ENCODE results near the gene NMUR1. TPM values are rescaled to one million over a fixed set of nuclear protein-coding genes. Genes with fewer than 3 reads are reported as not detected.

Gene NMUR1
- total RNA-seq, 1 experiment from 2014 or later = not detected

GRCh38 chr2:231488331-231488730, 41.9 kb downstream of the NMUR1 start:
- DNase-seq (ENCODE audit: low read depth) = no peak

DNA sequence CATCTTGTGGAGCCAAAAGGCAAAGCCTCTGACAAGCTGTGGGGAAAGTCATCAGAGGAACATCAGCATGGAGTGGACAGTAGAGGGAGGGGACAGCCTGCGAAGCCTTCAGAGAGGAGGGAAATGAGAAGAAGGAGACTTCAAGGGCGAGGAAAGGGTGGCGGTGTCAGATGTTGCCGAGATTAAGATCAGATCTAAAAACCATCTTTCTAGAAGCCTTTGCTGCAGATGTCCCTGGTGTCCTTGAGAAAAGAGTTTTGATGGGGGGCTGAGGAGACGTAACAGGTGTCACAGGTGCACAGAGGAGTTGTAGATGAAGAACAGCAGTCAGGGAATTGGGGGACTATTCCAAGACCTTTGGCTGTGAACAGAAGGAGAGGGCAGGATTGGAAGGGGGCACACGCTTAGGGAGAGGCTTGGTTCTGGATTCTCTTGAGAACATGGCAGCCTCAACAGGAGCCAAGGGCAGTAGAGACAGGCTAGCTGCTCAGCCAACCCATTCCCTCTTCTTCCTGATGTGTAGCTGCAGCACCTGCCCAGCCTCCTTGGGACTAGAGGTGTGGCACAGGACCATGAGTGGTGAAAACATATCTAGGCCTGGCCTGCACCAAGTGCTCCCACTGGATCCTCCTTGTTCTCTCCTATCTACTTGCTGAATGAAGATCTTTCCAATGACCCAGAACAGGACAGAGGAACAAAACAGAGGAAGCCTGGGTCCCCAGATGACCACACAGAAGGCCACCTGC, 43.2 kb downstream of the NMUR1 start:
- DNase-seq (ENCODE audit: low read depth) = no peak

- DNase-seq (ENCODE audit: low read depth) = peak; percentile 31
Measured at GRCh38 chr2:231483398-231484329, 46.6 kb downstream of the NMUR1 start.

DNA sequence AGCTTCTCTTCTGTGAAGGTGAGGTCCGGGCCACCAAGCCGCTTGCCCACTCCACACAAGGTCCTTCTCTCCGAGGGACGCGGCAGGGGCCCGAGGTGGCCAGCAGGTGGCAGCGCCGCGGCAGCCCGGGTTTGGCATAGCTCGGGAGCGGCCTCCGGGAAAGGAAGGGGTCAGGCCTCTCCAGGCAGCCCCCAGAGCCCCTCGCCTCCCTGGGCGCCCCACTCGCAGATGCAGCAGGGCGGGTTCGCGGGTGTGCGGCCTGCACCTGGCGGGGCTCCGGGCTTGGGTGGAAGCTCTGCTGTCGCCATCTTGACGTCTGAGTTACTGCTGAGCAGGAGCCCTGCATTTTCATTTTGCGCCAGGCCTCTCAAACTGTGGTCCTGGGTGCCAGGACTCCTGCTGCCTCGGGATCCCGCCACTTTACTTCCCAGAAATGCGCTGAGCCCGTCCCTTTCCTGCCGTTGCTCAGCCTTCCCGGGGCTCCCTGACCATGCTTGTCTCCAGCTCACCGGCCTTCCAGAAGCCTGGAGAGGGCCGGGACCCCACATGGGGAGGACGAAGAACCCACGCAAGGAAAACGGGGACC, 47.3 kb downstream of the NMUR1 start:
- peak; percentile 67 for DNase-seq (ENCODE audit: low read depth)

DNA sequence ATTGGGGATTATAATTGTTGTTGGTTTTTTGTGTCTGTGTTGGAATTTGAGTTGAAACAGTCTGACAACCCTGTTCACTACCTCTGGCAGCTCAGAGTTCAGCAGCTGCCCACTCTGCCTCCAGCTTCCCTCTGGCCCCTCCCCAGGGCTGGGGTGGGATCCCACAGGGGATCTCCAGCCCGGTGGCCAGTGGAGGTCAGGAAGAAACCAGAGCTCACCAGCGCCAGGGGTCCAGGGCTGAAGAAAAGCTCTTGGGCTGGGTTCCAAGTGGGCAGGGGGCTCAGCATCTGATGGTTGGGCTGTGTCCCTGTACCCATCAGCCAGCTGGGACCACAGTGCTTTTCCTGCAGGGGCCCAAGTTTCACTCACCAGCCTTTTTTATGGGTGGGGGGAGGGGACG, 49.5 kb downstream of the NMUR1 start:
- DNase-seq (ENCODE audit: low read depth) = no peak

GRCh38 chr2:231479455-231479854, 50.8 kb downstream of the NMUR1 start:
- no peak for DNase-seq (ENCODE audit: low read depth)

DNA sequence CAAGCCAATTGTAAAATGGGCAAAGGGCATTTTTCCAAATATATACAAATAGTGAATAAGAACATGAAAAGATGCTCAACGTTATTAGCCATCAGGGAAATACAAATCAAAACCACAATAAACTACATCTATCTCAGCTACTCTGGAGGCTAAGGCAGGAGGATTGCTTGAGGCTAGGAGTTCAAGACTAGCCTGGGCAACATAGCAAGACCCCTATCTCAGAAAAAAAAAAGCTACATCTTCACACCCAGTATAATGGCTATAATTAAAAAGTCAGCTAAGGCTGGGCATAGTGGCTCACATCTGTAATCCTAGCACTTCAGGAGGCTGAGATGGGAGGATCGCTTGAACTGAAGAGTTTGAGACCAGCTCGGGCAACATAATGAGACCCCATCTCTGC, 53.3 kb downstream of the NMUR1 start:
- DNase-seq (ENCODE audit: low read depth) = no peak

GRCh38 chr2:231475965-231476364, 54.3 kb downstream of the NMUR1 start:
- DNase-seq (ENCODE audit: low read depth) = no peak

Other genes with a start within 250 kb of the NMUR1 start
- gene B3GNT7, start 134.7 kb downstream of the NMUR1 start, total RNA-seq (2014; rRNA removed; shearing (Covaris generic)) = 0.49 and 0.60 TPM in 2 replicates
- 118 and 133 TPM in 2 replicates for gene NCL, start 66.0 kb downstream of the NMUR1 start, total RNA-seq (2014; rRNA removed; shearing (Covaris generic))
- not detected in 2 replicates for gene TEX44, start 62.4 kb upstream of the NMUR1 start, total RNA-seq (2014; rRNA removed; shearing (Covaris generic))
- gene PTMA, start 178.1 kb upstream of the NMUR1 start, total RNA-seq (2014; rRNA removed; shearing (Covaris generic)) = 1,433 and 1,788 TPM in 2 replicates